ENCODE measurements around the gene NAGS.
"Not testable (repeated sequence)": the region's sequence is repeated elsewhere in the genome, so short reads cannot be mapped to it uniquely, and the experiment has no call there.

The NAGS gene

DNA sequence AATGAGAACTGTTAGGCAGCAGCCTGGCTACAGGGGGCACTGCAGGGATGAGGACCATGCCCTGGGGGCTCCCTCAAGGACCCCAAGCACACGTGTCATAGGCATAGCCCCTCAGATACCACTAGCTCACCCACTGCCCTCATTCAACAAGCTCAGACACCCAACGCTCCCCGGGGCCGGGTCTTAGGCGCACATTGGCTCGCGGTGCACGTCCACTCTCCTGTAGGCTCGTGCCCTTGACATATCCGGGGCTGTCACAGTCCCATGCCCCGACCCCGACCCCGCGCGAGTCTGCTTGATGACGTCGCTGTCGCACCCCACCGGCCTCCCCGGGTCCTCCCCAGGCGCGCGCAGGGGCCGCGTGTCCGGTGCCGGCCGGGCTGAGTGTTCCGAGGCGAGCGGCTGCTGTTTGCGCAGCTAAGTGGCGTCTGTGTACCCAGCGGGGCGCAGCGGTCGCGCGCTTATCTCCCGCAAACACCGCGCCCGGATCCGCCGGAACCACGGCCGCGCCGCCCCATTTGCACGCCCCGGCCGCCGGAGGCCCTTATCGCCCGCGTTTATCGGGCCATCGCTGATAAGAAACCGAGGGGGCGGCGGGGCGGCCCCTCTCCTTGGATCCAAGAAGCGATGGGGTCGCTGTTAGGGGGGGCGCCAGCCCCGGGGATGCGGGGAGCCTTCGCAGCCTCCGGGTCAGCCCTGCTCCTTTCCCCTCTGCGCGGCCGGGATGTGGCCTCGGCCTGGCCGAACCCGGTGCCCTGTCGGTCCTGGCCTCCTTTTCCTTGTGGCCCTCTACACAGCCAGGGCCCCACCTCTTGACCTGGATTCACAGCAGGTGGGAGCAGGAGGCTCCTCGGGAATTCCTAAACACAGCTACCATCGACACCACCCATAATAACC lies 20.7 kb upstream of the NAGS start:
- FAIRE-seq, result no peak
- no peak for DNase-seq (ENCODE audit: extremely low spot score, insufficient read length, low read depth)

DNA sequence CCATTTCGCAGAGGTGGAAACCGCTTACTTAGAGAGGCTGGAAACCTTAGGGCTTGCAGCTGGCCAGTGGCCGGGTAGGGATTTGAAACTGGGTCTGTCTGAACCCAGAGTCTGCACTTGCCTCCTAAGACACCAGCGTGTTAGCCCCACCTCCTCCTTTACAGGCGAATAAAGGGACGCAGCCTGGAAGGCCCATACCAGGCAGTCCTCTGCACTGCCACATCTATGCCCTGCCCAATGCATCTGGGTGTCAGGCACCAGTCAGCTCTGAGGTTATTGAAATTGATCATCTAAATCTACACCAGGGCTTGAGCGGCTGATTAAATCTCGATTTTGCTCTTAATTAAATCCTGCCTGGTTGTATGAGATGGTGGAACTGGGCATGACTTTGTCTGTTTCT lies 19.9 kb upstream of the NAGS start:
- DNase-seq (ENCODE audit: extremely low spot score, insufficient read length, low read depth) (no peak), FAIRE-seq (no peak)

DNA sequence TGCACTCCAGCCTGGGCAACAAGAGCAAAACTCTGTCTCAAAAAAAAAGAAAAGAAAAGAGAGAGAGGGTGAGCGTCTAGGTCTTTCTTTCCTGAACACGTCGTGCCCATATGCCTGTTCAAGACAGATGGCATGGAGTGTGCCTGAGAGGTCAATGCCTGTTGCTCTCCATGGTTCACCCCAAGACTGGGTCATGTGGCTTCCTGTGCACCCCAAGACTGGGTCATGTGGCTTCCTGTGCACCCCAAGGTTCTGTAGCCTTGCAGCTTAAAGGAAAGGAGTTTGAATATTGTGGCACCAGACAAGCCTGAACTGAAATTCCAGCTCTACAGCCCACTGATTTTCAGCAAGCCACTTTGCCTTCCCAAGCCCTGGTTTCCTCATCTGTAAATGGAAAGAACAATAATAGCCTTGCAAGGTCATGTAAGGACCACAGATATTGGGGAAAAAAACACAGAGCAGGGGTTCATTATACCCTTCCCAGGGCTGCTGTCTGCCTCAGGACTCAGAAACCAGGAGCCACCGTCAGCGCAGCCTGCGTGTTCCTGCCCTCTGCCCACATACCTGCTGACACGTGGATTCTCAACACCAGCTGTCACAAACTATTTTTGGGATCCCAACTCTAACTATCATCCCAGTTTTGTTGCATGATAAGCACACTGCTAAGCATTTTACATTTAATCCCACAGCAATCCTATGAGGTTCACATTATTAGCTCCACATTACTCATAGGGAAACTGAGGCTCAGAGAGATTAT lies 18.0 kb upstream of the NAGS start:
- DNase-seq (ENCODE audit: extremely low spot score, insufficient read length, low read depth) (no peak), FAIRE-seq (no peak)

DNA sequence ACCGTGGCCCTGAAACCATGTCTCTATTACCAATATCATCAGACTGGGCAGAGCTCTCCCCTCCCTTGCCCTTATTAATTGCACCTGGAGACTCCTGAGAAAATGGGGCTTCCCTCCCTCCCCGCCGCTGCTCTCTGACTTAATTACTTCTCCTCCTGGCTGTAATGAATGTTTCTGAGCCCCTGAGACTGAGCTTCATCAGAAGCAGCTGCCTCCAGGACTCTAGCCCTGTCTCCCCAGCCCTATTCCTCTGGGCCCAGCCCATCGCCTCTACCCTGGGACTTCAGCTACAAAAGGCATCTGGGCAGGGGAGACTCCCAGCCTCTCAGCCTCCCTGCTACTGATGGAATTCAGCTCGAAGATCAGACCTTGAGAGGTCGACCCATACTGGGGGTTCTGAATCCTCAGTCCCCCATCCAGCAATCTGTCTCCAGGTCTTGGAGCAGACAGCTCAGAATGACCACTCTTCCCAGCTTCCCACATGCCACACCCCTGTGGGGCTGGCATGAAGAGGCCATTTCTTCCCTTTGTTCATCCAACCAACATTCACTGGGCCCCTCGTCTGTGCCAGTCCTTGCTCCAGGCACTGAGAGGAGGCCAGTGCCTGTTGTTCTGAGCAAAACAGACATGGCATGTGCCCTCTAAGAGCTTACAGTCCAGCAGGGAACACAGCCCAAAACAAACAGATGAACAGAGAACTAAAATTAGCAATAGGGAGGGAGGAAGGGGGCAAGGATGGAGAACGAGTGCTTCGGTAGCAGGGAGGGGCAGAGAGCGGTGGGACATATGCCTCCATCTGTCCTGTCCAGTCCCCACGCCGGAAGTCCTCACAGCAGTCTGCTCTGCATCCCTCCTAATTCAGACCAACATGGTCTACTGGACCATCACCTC lies 17.0 kb upstream of the NAGS start:
- DNase-seq (ENCODE audit: extremely low spot score, insufficient read length, low read depth) (no peak), FAIRE-seq (no peak)

DNA sequence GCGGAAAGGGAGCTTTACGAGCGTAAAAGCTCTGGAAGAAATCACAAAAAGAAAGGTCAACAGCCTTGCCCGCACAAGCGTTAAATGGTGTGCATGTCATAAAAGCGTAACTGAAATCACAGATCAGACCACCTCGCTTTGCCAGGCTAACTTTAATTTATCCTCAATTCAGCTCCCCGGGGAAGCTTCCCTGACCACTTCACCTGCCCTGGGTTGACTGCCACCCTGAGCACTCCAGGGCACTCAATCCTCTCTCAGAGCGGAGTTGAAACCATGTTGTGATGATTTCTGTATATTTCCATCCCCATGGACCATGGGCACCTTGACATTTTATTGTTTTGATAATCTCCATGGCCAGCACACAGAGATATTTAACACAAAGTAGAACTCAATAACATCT lies 16.1 kb upstream of the NAGS start:
- FAIRE-seq (no peak), DNase-seq (ENCODE audit: extremely low spot score, insufficient read length, low read depth) (no peak)

DNA sequence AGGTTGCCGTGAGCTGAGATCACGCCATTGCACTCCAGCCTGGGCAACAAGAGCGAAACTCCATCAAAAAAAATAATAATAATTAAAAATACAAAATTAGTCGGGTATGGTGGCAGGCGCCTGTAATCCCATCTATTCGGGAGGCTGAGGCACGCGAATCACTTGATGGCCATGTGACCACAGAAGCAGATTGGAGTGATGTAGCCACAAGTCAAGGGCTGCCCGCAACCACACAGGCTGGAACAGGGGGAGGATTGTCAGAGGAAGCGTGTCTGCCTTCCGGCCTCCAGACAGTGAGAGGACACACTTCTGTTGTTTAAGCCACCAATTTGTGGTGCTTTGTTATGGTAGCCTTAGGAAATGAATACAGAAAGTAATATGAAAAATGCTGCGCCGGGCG lies 11.8 kb upstream of the NAGS start:
- DNase-seq (ENCODE audit: extremely low spot score, insufficient read length, low read depth), result no peak
- FAIRE-seq, result no peak

DNA sequence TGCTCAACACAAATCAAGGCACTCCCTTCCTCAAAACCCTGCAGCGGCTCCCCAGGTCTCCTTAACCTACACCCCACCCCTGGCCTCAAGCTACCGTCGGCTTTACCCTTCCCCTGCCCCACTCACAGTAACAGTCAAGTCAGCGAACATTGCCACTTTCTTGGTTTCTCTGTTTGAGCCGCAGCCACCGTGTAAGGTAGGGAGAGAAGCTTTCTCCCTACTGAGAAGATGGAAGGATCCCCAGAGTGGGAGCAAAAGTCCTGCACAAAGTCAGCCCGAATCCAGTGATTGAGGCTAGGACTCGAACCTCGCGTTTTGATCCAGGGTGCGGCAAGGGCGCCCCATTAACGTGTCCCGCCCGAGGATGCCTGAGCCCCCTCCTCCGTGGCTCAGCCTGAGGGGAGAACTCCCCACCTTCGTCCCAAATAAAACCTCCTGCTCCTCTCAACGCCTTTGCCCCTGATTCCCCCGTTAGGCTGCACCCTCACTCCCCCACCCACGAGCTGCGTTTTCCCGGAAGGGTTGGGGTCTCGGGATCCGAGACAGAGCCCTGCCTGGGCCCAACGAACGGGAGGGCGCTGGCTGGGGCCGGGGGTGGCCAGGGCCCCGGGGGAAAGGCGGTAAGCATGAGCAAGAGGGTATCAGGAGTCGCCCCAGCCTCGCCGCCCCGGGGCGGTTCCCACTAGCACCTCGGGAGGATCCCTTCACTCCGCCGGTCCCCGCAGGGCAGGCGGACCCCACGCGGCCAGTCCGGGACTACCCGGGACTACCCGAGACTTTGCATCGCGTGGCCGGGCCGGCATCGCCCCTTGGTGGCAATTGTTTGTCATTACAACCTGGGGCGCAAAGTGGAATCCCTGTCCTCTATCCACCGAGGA lies 9.9 kb upstream of the NAGS start:
- peak; percentile 51 for DNase-seq (ENCODE audit: extremely low spot score, insufficient read length, low read depth)
- no peak for FAIRE-seq

DNA sequence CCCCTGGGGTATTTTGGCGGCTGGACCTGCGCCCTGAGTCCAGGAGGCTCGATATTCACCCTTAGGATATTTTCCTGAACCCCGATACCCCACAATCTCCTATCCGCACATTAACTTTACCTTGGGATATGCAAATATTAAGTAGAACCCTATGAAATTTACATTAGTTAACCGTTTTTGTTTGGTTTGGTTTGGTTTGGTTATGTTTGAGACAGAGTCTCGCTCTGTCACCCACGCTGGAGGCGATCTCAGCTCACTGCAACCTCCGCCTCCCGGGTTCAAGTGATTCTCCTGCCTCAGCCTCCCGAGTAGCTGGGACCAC lies 9.3 kb upstream of the NAGS start:
- no peak for DNase-seq (ENCODE audit: extremely low spot score, insufficient read length, low read depth)
- FAIRE-seq, result no peak

DNA sequence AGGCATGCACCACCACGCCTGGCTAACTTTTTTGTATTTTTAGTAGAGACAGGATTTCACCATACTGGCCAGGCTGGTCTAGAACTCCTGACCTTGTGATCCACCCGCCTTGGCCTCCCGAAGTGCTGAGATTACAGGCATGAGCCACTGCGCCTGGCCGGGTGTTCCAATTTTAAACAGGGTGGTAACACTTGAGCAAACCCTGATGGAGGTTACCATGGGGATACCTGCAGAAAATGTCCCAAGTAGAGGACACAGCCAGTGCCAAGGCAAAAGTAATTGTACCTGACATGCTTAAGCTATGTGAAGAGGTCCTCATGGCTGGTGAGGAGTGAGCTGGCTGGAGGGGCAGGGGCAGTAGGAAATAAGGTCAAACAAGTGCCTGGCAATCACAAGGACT lies 7.2 kb upstream of the NAGS start:
- not testable (repeated sequence) for FAIRE-seq; DNase-seq (ENCODE audit: extremely low spot score, insufficient read length, low read depth)

DNA sequence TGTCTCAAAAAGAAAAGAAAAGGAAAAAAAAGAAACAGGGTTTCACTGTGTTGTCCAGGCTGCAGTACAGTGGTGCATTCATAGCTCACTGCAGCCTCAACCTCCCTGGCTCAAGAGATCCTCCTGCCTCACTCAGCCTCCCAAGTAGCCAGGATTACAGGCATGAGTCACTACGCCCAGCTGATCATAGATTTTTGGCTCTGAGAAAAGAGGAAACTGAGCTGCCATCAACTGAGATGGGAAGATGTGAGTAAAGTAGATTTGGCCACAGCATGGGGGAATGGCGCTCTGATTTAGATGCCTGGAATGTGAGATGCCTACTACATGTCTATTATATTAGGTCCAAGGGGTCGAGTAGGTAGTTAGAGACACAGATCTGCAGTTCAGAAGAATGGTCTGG lies 5.9 kb upstream of the NAGS start:
- FAIRE-seq, result no peak
- no peak for DNase-seq (ENCODE audit: extremely low spot score, insufficient read length, low read depth)

DNA sequence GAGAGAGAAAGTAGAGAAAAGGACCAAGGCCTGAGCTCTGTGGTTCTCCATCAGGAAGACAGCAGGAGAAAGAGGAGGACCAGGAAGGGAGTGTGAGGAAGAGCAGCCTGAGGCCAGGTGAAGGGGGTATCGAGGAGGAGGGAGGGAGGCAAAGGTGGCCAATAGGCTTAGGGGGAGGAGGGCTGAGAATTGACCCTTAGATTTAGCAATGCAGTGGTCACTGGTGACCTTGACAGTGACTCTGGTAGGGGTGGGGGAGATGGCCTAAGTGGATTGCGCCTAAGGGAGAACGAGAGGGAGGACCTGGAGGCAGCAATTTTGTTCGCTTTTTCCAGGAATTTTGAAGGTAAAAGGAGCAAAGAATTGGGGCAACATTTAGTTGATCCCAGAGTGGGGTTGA lies 5.4 kb upstream of the NAGS start:
- DNase-seq (ENCODE audit: extremely low spot score, insufficient read length, low read depth) (no peak), FAIRE-seq (no peak)

DNA sequence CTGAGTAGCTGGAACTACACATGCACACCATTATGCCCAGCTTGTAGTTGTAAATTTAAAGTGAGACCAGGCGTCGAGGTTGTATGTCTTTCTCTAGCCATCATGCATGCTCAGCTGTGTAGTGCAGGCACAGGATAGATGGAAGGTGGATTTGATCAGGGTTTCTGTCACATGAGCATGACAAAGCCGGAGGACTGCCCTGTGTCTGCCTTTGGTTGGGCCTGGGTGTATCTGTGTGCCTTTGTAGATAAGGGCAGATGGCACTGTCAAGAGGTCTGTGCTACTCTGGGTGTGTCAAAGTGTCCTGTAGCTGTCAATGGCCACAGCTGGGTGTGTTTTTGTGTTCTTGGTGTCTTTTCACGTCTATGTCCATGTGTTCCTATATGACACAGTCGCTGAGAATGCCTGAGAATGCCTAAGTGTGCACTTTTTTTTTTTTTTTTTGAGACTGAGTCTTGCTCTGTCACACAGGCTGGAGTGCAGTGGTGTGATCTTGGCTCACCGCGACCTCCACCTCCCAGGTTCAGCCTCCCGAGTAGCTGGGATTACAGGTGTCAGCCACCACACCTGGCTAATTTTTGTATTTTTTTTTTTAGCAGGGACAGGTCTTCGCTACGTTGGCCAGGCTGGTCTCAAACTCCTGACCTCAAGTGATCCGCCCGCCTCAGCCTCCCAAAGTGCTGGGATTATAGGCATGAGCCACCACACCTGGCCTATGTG lies 4.1 kb upstream of the NAGS start:
- no peak for DNase-seq (ENCODE audit: extremely low spot score, insufficient read length, low read depth)
- no peak for FAIRE-seq

DNA sequence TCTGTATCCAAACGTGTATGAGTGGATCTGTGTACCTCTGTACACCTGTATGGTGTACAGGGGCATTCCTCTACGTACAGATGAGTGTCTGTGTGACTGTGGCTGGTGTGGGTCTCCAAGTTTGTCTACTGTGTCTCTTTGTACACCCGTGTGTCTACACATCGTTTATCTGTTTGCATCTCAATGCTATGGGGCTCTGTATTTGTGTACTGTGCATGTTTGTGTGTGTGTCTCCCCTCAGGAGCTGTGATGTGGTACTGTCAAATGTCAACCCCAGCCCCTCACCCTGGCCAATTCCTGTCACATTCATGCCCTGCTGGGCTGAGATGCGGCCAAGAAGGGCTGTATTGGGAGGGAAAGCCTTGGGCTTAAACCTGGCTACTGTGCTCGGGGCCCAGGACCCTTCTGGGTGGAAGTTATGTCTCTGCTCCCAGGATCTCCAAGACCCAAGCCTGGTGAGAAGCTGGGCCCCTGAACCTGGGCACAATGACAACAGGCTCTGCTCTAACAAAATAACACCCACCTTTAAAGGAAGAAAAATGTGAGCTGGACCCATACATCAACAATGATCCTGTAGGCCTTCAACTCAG lies 3.5 kb upstream of the NAGS start:
- FAIRE-seq, result no peak
- DNase-seq (ENCODE audit: extremely low spot score, insufficient read length, low read depth), result no peak

DNA sequence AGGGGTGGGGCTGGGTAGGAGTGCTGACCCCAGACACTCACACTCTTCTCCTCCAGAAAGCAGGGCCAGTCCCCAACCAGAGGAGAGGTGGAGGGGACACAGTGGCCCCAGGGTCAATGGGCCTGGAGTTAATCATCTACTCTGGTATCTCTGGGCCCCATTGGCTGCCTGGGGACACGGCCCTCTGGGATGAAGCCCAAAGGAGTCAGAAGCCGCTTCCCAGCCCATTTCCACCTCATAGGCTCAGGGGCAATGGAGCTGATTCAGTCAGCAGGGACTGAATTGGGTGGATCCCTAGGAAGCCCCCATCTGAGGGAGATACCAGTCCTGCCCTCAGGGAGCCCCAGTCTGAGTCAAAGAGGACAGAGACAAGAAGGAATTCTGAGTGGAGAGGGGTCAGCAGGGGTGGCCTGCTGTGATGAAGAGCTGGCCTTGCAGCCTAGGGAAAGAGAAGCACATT lies 2.9 kb upstream of the NAGS start:
- FAIRE-seq (no peak), DNase-seq (ENCODE audit: extremely low spot score, insufficient read length, low read depth) (no peak)

DNA sequence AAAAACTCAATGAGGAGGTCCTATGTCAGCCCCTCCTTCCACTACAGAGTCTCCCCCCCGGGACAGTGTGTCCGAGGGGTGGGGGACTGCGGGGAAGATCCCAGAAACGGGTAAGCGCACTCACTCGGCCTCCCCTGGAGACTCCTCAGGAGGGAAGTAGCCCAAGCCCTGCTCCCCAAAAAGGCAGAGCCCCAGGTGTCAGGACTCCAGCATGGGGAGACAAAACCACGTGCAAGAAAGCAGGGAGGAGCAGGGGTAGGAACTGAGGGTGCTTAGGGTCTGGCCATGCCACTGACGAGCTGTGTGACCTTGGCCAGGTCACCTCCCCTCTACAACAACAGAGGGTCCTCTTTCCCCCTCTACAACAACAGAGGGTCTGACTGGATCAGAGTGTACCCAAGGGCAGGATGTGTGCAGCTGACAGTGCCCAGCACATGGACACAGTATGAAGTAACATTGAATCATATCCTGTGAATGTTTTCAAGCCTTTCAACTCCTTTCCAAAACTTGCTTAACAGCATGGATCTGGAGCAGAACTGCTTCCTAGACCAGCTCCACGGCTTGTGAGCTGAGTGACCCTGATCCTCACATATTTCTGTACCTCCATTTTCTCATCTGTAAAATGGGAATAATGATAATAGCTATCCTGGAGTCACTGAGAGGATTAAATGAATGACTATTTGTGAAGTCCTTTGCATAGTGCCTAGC lies 2.1 kb upstream of the NAGS start:
- DNase-seq (ENCODE audit: extremely low spot score, insufficient read length, low read depth) (no peak), FAIRE-seq (no peak)

DNA sequence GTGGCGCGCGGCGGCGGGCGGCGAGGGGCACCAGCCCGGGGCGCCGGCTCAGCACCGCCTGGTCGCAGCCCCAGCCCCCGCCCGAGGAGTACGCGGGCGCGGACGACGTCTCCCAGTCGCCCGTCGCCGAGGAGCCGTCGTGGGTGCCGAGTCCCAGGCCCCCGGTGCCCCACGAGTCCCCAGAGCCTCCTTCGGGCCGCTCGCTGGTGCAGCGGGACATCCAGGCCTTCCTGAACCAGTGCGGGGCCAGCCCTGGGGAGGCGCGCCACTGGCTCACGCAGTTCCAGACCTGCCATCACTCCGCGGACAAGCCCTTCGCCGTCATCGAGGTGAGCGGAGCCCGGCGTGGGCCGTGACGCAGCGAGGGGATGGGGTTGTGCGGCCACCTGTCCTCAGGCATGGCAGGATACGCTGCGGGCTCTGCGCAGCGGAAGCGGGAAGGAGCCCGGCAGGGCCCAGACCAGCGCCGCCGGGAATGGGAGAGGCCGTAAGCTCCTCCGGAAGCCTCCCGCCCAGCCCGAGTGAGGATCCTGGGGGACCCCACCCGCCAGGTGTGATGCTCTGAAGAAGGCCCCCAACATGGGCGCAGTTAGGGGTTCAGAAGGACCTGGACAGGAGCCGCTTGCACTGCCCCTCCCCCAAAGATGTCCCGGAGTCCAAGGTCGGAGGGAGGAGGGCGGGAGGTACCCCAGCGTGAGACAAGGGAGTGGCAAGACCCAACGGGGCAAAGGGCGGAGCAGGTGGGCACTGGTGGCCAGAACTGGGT lies 522 bp downstream of the NAGS start:
- DNase-seq (ENCODE audit: extremely low spot score, insufficient read length, low read depth), result no peak
- no peak for FAIRE-seq

DNA sequence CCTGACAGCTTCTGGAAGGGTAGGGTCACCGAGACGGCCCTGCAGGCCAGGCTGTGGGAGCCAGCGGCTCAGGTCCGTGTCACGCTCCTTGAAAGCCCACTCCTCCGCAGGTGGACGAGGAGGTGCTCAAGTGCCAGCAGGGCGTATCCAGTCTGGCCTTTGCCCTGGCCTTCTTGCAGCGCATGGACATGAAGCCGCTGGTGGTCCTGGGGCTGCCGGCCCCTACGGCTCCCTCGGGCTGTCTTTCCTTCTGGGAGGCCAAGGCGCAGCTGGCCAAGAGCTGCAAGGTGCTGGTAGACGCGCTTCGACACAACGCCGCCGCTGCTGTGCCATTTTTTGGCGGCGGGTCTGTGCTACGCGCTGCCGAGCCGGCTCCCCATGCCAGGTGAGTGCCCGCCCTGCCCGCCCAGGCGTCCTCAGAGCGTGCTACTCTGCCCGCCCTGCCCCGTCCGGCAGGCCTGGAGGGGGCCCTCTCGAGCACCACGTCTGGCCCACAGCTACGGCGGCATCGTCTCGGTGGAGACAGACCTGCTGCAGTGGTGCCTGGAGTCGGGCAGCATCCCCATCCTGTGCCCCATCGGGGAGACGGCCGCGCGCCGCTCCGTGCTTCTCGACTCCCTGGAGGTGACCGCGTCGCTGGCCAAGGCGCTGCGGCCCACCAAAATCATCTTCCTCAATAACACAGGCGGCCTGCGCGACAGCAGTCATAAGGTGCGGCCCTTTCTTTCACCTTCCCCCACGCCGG lies 1.3 kb downstream of the NAGS start:
- no peak for DNase-seq (ENCODE audit: extremely low spot score, insufficient read length, low read depth)
- no peak for FAIRE-seq
